GM20431 (cell line): ENCODE data around the gene PLEKHD1.
"Not testable (repeated sequence)": the region's sequence is repeated elsewhere in the genome, so short reads cannot be mapped to it uniquely, and the experiment has no call there.

ENCODE experiments used
- in situ Hi-C: fragments of 300-500 bp; cut with MseI, MboI; formaldehyde crosslinking; loops from one replicate; pipeline ENCODE4 v1.15.0; 2020; ENCODE audit warnings: low sequenced_read_pairs; ENCODE audit not compliant: unreplicated experiment

PLEKHD1 gene

DNA sequence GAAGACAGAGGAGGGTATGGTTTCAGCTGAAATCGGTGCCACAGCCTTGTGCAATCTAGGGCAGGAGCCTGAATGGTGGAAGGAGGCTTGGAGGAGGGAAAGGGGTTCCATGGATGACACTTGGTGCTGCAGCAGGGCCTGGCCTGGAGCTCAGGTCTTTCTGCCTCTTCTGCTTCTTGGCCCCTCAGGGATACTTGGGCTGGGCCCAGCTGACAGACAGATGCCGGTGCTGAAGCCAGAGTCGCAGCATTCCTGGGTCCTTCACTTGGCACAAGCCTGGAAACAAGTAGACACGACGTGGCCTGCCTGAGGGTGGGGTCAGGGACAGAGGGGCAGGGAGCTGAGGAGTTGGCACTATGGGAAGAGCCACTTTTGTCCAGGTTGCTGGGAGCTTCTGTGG, 4.4 kb upstream of the PLEKHD1 start:
- in situ Hi-C loops, result no loop called here

DNA sequence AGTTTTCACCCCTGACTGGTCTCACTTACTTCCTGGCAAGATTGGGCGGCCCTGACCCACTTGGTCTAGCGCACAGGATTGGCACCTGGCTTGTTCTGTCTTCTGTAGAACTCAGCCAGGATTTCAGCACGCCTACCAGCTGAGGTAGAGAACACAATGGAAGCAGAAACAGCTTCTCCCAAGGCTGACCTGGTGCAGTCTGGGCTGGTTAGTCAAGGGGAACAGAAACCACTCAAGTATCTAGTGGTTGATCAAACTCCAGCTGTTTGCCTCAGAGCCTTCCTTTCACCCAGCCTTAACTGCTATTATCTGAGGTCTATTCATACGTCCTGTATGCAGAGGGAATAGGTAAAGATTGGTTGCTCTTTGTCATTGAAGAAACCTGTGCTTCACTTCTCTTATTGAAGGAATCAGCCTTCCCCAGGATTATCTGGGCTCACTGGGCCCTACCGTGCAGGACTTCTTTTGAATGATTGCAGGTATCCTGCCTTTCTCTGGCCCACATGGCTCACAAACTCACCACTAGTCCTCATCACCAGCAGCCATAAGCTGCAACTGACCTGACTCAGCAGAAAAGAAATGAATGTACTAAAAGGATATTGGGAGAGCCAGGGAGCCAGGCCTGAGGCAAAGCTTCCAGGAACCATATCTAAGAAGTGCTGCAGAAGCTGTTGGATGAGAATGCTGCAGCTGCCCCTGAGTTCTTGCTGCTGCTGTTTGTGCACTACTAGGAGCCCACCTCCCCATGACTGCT, 2.5 kb upstream of the PLEKHD1 start:
- in situ Hi-C loops, result no loop called here

DNA sequence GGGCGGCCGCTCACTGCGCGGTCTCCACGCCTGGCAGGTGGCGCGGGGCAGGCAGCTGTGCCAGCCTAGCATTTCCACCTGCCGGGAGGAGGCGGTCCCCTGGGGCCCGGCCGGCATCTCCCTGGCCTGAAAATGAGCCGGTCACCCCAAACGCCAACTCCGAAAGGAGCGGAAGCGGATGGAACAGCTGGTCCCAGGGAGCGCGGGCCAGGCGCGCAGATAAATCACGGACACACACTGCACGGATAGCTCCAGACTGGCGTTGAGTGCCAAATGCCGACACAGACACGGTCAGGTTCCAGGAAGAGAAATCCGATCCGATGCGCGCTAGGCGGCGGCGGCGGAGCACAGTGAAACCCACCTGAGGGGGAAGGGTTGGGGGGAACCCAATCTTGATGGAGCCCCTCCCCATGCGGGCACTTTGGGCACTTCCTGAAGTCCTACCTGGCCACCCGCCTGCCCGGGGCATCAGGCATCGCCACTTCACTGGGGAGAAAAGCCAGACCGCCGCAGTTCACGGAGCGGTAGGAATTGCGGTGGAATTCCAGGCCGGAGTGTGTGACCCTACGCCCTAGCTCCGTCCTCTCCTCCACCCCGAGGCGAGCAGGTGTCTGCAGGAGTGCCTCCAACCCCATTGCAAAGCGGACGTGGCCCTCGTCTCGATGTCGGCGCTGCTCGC, 624 bp upstream of the PLEKHD1 start:
- in situ Hi-C loops, result no loop called here

DNA sequence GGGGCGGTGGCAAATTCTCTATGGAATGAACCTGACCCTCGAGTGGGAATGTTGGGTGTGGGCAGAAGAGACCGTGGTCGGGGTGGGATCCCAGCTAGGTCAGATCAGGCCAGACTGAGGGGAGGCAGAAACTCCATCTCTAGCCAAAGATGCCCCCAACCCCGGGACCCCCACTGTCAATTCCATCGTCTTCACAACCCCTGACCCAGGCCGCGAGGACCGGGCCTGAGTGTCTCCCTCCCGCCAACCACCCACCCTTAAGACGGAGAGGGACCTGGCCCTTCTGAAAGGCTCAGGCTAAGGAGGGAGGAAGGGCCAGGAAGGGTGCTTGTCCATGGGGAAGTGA, 760 bp downstream of the PLEKHD1 start:
- in situ Hi-C loops, result no loop called here

DNA sequence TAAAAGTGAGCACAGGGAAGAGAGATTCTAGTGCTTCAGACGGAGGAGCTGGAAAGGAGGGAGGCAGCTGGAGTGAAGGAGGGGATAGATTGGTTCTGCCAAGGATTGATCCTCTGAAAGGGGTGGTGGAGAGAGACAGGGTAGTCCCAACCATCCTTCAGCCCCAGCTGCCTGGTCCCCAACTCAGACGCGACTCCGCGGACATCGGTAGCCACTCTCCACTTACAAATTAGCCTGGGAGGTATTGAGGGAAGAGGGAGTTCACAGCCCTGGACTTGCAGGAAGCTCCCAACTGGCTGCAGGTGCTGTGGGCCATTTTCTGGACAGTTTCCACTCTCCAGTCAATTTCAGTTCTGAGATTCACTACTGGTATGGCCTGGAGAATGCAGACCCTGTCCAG, 1.2 kb downstream of the PLEKHD1 start:
- in situ Hi-C loops, result no loop called here

DNA sequence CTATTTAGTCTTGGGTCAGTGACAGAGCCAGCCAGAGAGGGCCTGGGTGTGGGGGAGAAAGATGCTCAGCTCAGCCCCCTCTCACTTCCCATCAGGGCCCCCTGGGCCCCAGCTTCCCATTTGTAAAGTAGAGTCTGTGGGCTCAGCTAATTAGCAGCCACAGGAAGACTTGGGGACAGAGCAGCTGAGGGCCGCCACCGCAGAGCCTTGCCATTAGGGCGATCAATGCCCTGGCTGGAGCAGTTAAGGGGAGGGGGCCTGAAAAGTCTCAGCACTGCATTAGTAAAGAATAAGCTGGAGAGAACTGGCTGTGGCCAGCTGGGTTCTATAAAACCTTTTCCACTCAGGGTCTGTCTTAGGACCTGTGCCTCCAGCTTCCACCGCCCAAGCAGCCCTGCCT, 2.7 kb downstream of the PLEKHD1 start:
- in situ Hi-C loops, result no loop called here

DNA sequence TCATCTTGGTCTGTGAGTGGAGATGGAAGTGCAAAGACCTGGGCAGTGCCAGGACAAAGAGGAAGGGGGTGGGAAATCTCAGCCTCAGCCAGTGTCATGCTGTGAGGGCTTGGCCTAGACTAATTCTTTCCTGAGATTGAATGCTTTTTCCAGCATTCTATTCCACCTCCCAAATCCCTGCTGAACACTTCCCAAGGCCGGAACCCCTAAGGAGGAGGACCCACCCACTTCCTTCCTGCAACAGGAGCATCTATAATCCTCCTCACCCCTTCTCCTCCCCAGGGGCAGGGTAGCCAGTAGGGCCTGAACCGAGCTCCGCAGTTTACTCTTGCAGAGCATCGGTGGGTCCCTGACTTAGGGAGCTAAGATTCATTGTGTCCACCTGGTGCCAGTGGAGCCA, 3.2 kb downstream of the PLEKHD1 start:
- in situ Hi-C loops, result no loop called here

DNA sequence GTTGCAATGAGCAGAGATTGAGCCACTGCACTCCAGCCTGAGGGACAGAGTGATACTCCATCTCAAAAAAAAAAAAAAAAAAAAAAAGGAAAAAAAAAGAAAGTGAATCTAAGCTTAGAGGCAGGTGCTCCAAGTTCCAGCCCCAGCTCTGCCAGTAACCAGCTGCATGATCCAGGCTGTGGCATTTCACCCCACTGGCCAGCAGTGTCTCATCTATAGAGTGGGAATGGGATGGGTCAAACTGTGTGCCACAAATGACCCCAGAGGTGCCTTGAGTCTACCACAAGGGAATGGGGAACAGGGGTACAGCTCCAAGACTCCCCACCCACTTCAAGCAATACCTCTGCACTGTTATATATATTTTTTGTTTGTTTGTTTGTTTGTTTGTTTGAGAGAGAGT, 5.0 kb downstream of the PLEKHD1 start:
- in situ Hi-C loops, result no loop called here

DNA sequence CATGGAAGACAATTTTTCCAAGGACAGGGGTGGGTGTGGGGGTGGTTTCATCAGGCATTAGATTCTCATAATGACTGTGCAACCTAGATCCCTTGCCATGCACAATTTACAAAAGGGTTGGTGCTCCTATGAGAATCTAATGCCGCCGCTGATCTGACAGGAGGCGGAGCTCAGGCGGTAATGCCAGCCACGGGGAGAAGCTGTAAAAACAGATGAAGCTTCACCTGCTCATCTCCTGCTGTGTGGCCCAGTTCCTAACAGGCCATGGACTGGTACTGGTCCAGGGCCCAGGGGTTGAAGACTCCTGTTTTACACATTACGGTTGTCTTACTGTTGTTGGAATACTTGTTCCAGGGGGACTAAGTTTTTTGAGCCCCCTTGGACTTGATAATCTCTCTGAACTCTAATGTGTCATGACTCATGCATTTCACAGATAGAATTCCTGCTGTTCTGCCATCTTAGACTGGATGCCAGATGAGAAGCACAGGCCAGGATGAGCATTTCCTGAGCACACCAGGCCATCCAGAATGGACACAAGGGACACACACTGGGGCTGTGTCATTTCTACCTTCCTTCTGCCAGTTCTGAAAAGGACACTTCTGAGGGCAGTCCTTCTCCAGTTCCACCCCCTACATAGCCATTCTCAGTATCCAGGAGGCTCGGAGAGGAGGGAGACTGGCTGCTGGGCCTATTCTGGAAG, 5.8 kb downstream of the PLEKHD1 start:
- in situ Hi-C loops, result no loop called here

DNA sequence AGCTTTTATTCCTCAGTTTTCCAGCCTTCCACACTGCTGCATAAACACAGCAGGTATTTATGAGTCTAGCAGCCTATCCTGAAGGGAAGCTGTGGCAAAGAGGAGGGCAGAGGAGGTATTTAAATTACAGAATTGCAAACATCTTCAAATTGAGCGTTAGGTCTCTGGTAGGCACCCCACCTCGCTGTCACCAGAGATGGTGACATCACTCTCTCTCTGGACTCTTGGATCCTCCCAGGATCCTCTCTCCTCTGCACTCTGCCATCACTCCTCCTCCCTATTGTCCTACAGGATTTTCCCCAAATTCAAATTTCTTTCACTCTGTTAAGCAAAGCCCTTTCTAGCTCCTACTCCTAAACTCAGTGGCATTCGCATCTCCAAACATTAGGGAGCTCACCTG, 6.7 kb downstream of the PLEKHD1 start:
- in situ Hi-C loops, result no loop called here

DNA sequence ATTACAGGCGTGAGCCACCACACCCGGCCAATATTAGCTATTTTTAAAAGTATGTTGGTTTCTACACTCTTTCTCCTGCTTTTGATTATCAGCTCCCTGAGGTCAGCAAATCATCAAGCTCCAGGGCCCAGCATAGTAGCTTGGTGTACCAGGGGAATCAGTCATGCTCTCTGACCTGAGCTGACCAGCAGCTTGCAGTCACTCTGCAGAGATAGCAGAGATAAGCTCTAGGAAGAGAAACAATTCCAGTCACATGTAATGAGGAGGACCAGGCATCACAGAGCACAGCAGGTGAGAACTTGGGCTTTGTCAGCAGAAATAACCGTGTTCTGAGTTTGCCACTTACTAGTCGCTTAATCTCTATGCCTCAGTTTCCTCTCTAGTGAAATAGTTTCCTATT, 8.5 kb downstream of the PLEKHD1 start:
- in situ Hi-C loops, result no loop called here

DNA sequence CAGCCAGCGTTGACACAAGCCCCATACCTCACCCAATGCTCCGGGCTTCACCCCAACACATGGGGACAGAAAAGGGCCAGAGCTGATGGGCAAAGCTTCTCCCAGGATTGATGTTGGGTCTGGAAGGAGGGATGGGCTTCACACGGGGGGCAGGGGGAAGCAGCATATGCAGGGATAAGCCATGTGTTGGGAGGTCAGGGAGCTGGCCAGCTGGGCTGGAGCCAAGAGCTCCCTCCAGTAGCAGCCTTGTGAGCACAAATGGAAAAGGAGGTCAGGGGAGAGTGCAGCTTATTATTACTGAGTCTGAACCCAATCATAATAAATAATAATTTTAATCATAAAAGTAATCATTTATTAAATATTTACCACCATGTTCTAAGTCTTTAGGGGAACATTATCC, 9.3 kb downstream of the PLEKHD1 start:
- in situ Hi-C loops, result no loop called here

DNA sequence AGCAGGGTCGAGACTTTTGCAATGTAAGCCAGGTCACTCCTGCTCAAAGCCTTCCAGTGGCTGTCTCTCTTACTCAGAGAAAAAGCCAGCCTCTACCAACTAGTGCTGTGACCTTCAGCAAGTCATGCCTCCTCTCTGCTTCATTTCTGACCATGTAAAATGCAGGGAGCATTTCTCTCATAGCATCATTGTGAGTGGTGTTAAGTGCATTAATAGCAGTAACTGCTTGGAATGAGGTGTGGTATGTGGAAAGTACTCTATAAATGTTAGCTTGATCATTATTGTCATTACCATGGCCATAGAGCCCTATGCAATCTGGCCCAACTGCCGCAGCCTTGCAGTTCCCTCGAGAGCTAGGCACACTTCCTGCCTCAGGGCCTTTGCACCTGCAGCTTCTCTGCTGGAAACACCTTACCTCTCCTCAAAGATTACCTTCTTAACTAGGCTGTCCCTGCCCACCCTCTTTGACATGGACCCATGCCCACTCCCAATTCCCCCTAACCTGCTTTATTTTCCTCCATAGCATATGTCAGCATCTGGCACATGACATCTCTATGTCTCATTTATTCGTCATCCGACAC, 10.9 kb downstream of the PLEKHD1 start:
- in situ Hi-C loops, result no loop called here

DNA sequence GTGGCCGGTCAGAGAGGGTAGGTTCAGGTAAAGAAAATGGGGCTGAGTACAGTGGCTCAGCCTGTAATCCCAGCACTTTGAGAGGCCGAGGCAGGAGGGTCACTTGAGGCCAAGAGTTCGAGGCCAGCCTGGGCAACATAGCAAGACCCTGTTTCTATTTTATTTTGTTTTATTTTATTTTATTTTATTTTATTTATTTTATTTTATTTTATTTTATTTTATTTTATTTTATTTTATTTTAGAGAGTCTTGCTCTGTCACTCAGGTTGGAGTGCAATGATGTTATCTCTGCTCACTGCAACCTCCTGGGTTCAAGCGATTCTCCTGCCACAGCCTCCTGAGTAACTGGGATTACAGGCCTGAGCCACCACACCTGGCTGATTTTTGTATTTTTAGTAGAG, 13.3 kb downstream of the PLEKHD1 start:
- in situ Hi-C loops, result not testable (repeated sequence)

DNA sequence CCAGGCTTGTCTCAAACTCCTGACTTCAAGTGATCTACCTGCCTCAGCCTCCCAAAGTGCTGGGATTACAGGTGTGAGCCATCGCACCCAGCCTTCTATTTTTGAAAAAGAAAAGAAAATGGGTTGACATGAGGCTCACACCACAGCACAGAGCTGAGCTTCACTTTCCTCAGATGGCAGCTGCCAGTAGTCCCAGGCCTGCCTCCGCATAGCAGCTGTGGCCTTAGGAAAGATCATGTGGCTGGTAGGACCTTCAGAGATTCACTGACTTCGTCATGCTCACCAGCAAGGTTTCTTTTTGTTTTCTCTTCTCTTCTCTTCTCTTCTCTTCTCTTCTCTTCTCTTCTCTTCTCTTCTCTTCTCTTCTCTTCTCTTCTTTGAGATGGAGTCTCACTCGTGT, 13.8 kb downstream of the PLEKHD1 start:
- in situ Hi-C loops, result not testable (repeated sequence)

DNA sequence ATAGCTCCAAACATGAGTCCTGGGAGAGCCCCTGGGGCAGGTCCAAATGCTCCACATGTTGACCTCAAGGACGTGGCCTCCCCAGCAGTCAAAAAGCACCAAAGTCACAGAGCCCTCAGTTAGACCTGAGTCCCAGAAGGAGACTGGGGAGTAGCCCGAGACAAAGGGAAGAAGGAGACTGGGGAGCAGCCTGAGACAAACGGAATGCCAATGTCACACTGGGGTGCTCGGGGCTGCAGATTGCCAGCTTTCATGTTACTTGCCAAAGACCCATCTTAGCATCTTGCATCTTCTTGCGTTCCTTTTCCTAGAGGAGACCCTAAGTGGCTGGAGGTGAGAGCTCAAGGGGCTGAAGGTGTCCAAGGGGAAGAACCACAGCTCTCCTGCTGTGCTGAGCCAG, 14.9 kb downstream of the PLEKHD1 start:
- in situ Hi-C loops, result no loop called here

DNA sequence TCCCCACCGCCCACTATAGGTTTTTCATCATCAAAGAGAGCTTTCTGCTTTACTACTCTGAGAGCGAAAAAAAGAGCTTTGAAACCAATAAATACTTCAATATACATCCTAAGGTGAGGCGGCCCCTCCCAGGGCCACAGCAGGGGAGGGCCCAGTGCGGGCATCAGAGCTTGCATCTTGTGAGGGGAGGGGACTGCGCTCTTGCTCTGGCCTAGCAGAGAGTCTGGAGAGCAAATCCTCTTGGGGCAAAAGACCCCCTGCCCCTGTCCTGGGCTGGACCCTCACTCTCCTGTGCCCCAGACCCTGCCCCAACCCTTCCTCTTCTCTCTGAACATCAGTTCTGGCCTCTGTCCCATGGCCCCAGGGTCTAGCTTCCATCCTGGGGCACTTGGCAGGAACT, 15.6 kb downstream of the PLEKHD1 start:
- in situ Hi-C loops, result no loop called here

DNA sequence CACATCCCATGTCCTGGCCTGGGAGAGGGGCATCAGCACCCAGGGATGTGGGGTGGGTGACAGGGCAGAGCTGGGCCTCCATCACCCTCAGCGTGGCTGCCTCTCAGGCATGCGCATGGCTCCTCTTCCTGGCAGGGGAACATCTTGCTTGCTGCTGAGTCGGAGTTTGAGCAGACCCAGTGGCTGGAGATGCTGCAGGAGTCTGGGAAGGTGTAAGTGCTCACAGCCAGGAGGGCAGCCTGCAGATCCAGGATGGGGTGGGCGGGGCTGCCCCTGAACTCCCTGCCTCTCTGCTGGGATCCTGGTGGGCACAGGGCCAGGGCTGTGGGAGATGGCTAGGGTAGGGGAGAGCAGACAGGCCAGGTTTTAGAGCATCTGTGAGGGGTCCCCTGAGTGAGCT, 16.2 kb downstream of the PLEKHD1 start:
- in situ Hi-C loops, result no loop called here

DNA sequence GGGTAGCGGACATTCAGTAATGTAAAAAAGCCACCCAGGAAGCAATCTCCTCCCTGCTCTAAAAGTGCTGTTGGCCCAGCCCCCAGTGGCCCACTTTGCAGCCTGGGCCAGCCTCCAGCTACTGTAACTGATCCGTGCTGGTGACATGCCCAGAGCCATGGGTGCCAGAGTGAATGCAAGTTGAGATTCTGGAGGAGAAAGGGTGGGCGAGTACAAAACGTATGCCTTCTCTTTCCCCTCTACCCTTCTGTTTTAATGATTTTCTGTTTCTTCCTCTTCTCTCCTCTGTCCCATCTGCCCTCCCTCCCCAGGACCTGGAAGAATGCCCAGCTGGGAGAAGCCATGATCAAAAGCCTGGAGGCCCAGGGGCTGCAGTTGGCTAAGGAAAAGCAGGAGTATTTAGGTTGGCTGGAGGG, 16.9 kb downstream of the PLEKHD1 start:
- in situ Hi-C loops, result no loop called here

DNA sequence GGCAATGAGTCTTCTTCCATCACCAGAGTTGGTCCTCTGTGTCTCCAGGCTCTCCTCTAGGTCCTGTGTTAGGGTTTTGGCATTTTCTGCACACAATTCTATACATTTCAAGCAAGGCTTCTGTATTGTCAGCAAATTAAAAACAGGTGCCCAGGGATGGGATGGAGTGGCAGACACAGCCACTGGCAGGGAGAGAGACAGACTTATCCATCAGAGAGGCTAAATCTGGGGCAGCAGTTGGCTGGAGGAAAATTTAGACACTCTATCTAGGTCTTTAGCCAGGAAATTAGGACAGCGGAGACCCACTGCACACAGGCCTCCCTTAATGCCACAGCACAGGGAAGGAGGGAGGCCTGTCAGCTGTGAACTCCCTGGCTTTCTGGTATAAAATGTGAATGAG, 20.2 kb downstream of the PLEKHD1 start:
- in situ Hi-C loops, result no loop called here
